HUES48 (cell line): ENCODE data around the gene B3GALT2.
"Not testable (repeated sequence)": the region's sequence is repeated elsewhere in the genome, so short reads cannot be mapped to it uniquely, and the experiment has no call there.

ENCODE experiments used
- H3K27ac ChIP-seq: one replicate; pipeline ENCODE4 v1.7.0; 2013; ENCODE audit warnings: low read depth, low read length, inconsistent platforms
- H3K27me3 ChIP-seq: 2 replicates; pipeline ENCODE4 v1.6.1; 2013; ENCODE audit warnings: mild to moderate bottlenecking, low read length; ENCODE audit not compliant: control insufficient read depth, insufficient read depth
- H3K36me3 ChIP-seq: 2 replicates; pipeline ENCODE4 v1.6.1; 2013; ENCODE audit warnings: low read length; ENCODE audit not compliant: control insufficient read depth, insufficient read depth
- H3K4me1 ChIP-seq: 2 replicates; pipeline ENCODE4 v1.6.1; 2013; ENCODE audit warnings: mild to moderate bottlenecking, low read length; ENCODE audit not compliant: control insufficient read depth, insufficient read depth
- H3K4me3 ChIP-seq: 2 replicates; pipeline ENCODE4 v1.5.1; 2013; ENCODE audit warnings: mild to moderate bottlenecking, low read depth, low read length
- H3K9ac ChIP-seq: 2 replicates; pipeline ENCODE4 v1.6.1; 2013; ENCODE audit warnings: mild to moderate bottlenecking, low read depth, low read length, moderate library complexity
- H3K9me3 ChIP-seq: 2 replicates; pipeline ENCODE4 v1.6.1; 2013; ENCODE audit warnings: low read length; ENCODE audit not compliant: control insufficient read depth, insufficient read depth

Gene B3GALT2

GRCh38 chr1:193210996-193211395 lies 24.6 kb upstream of the B3GALT2 start:
- H3K36me3 ChIP-seq, result peaks cover 25% of the 10 kb centered on the region; the same call in 1 of the 2 replicates
- no peak overlapping the region for H3K27ac ChIP-seq
- peaks cover 1% of the 10 kb centered on the region; the same call in 1 of the 2 replicates for H3K9me3 ChIP-seq
- H3K4me1 ChIP-seq, result peaks cover 2% of the 10 kb centered on the region; the same call in 1 of the 2 replicates
- H3K4me3 ChIP-seq, result no peak overlapping the region
- no peak overlapping the region for H3K9ac ChIP-seq
- H3K27me3 ChIP-seq, result no peaks in the 10 kb centered on the region

GRCh38 chr1:193201021-193201420 lies 14.6 kb upstream of the B3GALT2 start:
- H3K27me3 ChIP-seq, result no peaks in the 10 kb centered on the region
- H3K9me3 ChIP-seq, result peaks cover 2% of the 10 kb centered on the region; the same call in 1 of the 2 replicates
- no peak overlapping the region for H3K4me3 ChIP-seq
- H3K4me1 ChIP-seq, result no peaks in the 10 kb centered on the region
- H3K27ac ChIP-seq, result no peak overlapping the region
- peaks cover 15% of the 10 kb centered on the region for H3K36me3 ChIP-seq
- H3K9ac ChIP-seq, result no peak overlapping the region

GRCh38 chr1:193199940-193200339 lies 13.5 kb upstream of the B3GALT2 start:
- Histone ChIP-seq H3K4me1 (no peaks in the 10 kb centered on the region), H3K9me3 (no peaks in the 10 kb centered on the region), H3K9ac (no peak overlapping the region)

GRCh38 chr1:193192586-193192985 lies 6.2 kb upstream of the B3GALT2 start:
- Histone ChIP-seq H3K4me3 (no peak overlapping the region), H3K36me3 (no peaks in the 10 kb centered on the region), H3K27me3 (no peaks in the 10 kb centered on the region), H3K27ac (no peak overlapping the region), H3K9ac (no peak overlapping the region), H3K4me1 (no peaks in the 10 kb centered on the region), H3K9me3 (peaks cover 7% of the 10 kb centered on the region; the same call in 1 of the 2 replicates)

More at GRCh38 chr1:193199940-193200339, 13.5 kb upstream of the B3GALT2 start:
- H3K4me3 ChIP-seq, result no peak overlapping the region
- peaks cover 4% of the 10 kb centered on the region; the same call in 1 of the 2 replicates for H3K36me3 ChIP-seq
- no peaks in the 10 kb centered on the region for H3K27me3 ChIP-seq
- H3K27ac ChIP-seq, result no peak overlapping the region

- Histone ChIP-seq H3K36me3 (no peaks in the 10 kb centered on the region), H3K9me3 (peaks cover 7% of the 10 kb centered on the region; the same call in 1 of the 2 replicates), H3K27me3 (no peaks in the 10 kb centered on the region), H3K4me3 (no peak overlapping the region), H3K9ac (no peak overlapping the region), H3K4me1 (peaks cover 17% of the 10 kb centered on the region), H3K27ac (no peak overlapping the region)
Observed at GRCh38 chr1:193190096-193190744, 3.8 kb upstream of the B3GALT2 start.

- Histone ChIP-seq H3K4me1 (peaks cover 22% of the 10 kb centered on the region), H3K36me3 (no peaks in the 10 kb centered on the region), H3K27me3 (no peaks in the 10 kb centered on the region), H3K4me3 (no peak overlapping the region), H3K27ac (no peak overlapping the region), H3K9me3 (peaks cover 7% of the 10 kb centered on the region; the same call in 1 of the 2 replicates), H3K9ac (no peak overlapping the region)
Observed at GRCh38 chr1:193189442-193190095, 3.2 kb upstream of the B3GALT2 start.

- not testable (repeated sequence) for H3K27me3 ChIP-seq, H3K36me3 ChIP-seq, H3K4me3 ChIP-seq, H3K9me3 ChIP-seq, H3K9ac ChIP-seq, H3K27ac ChIP-seq
- peaks cover 22% of the 10 kb centered on the region for H3K4me1 ChIP-seq
Observed at GRCh38 chr1:193188915-193189314, 2.5 kb upstream of the B3GALT2 start.

- H3K4me3 ChIP-seq, result no peak overlapping the region
- no peaks in the 10 kb centered on the region for H3K27me3 ChIP-seq
- H3K9ac ChIP-seq, result no peak overlapping the region
- H3K36me3 ChIP-seq, result no peaks in the 10 kb centered on the region
- H3K4me1 ChIP-seq, result peaks cover 22% of the 10 kb centered on the region
- H3K27ac ChIP-seq, result no peak overlapping the region
- 0 out of 2 replicates have a peak, but pooled peaks cover 2% of the 10 kb centered on the region for H3K9me3 ChIP-seq
Observed at GRCh38 chr1:193187114-193187513, 701 bp upstream of the B3GALT2 start.

GRCh38 chr1:193185211-193185610 lies 1.2 kb downstream of the B3GALT2 start:
- Histone ChIP-seq H3K27me3 (no peaks in the 10 kb centered on the region), H3K4me1 (peaks cover 22% of the 10 kb centered on the region), H3K36me3 (no peaks in the 10 kb centered on the region), H3K9me3 (no peaks in the 10 kb centered on the region), H3K27ac (no peak overlapping the region), H3K9ac (no peak overlapping the region; the same call in 1 of the 2 replicates), H3K4me3 (no peak overlapping the region)

- Histone ChIP-seq H3K4me1 (peaks cover 22% of the 10 kb centered on the region), H3K4me3 (no peak overlapping the region), H3K36me3 (no peaks in the 10 kb centered on the region), H3K27ac (no peak overlapping the region), H3K27me3 (no peaks in the 10 kb centered on the region), H3K9me3 (no peaks in the 10 kb centered on the region), H3K9ac (no peak overlapping the region)
Observed at GRCh38 chr1:193184776-193185175, 1.6 kb downstream of the B3GALT2 start.

- Histone ChIP-seq H3K27me3 (no peaks in the 10 kb centered on the region), H3K4me3 (no peak overlapping the region)
Observed at GRCh38 chr1:193183019-193183627, 3.3 kb downstream of the B3GALT2 start.

More at GRCh38 chr1:193183019-193183627, 3.3 kb downstream of the B3GALT2 start:
- Histone ChIP-seq H3K9me3 (no peaks in the 10 kb centered on the region), H3K9ac (no peak overlapping the region), H3K27ac (no peak overlapping the region), H3K36me3 (no peaks in the 10 kb centered on the region), H3K4me1 (peaks cover 22% of the 10 kb centered on the region)
